NCI-H460 (cell line): ENCODE results near the gene CXCR3. TPM values are rescaled to one million over a fixed set of nuclear protein-coding genes. Genes with fewer than 3 reads are reported as not detected.

Source experiments
- DNase-seq: peaks from one replicate; pipeline ENCODE4 v3.0.0-alpha.2; 2016; ENCODE audit warnings: low read depth; ENCODE audit errors: extremely low read depth
- total RNA-seq: library from RNA; depleted of rRNA; stranded (reverse); fragments of >200 nt; shearing (Covaris generic); gene quantifications from 2 replicates; pipeline ENCODE4 v1.2.3, GENCODE V29; 2014

Gene CXCR3
- total RNA-seq, 1 experiment from 2014 or later = not detected

DNA sequence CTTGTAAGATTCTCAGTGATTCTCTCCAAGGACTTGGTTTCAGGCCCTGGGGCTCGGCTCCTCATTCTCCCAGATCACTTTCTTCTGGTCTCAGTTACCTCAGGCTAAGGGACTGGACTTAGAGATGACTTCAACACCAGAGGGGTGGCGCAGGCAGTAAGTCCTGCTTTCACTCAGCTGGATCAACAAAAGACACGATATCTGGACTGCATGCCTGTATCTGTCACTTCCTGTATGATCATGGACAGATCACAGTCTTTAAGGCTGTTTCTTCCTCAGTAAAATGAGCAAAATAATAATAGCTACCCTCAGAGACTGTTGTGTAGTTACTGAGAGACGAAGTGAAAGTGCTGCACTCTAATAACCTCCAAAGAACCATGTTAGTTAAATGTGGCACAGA lies 19.5 kb upstream of the CXCR3 start:
- no peak for DNase-seq

DNA sequence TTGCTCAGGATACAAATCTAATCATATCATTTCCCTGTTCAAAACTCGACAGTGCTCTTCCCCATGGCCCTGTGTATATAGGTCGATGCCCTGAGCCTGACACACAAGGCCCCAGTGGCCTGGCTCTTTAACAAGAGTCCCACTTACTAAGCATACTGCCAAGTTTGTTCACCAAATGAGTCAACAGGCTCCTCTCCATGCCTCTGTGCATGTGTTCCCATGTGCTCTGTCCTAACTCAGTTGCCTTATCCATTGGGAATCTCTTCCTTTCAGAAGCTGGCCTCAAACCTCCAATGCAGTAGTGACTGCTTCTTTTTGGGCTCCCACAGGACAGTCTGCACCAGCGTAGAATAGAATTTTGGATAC lies 18.9 kb upstream of the CXCR3 start:
- DNase-seq = no peak

DNA sequence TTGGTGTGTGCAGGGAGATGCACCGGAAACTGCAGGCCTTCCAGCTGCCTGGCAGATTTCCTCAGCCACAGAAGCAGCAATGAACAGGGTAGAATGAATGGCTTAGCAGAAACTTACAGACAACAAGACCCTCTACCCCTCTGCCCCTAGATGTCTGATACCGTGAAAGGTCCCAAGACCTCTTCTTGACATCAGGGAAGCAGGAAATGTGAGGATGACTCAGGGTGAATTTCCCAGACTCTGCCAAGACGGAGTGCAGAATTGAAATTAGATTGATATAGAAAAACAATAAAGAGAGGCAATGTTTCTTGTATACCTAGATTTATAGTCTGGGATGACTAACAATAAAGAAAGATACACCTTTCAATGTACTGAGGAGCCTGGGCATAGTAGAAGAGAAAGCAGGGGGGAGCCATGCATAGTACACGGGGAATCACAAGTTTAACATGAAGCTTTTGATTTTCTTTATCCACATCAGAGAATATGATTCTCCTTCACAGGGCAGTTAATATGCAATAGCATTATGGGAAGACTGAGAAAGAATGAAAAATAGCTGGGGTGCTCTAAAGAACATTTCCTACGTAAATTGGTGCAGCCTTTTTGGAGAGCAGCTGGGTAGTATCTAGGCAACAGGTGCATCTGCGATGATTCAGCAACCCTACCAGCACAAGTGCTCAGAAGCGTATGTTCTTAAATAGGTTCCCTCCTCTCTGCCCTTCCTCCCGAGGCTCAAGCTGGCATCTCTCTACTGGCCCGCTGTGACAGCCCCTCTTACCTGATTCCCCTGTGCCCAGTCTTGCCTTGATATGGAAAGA lies 18.3 kb upstream of the CXCR3 start:
- DNase-seq = no peak

DNA sequence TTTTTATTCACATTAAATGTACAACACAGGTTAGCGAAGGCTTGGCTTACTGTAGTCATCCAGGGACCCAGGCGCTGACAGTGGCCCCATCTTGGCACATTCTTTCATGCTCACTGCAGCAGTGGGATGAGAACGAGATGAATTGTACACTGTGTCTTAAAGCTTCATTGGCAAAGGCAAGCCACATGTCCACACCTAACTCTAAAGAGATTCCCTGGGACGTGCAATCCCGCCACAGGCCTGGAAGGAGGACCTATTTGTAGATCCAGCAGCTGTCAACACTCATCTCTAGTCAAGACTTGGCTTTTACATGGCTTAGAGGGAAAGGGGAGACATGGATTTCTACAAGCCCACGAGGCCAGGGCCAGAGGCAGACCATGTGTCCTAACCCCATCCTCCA lies 16.1 kb upstream of the CXCR3 start:
- DNase-seq = no peak

DNA sequence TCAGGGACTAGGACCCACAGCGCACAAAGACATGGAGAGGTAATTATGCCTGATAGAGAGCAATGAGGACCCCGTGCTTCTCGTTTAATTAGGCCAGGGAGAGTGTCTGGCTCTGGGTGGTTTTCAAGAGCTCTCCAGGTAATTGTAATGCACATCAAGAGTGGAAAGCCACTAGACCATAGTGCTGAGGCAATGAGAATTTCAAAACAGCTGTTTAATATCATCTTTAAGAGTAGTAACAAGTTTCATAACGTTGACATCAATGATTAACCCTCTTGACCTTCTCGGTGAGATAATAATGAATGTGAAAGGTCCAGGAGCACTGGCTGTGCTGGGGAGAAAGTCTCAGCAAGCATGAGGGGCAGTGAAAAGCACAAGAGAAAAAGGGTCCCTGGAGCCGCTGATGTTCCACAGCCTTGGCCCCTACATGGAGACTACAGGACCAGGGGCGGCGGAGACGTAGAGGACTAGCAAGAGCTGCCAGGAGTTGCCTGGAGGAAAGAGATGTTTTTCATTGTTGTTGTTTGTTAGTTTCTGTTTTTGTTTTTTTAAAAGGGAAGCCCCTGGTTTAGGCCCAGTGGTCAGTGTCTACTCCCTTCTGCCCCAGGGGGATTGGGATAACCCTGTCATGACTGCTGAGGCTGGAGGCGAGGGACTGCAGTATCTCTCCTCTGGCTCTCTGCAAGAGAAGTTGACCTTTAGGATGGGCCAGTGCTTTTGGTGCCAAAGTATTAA lies 14.8 kb upstream of the CXCR3 start:
- no peak for DNase-seq

DNA sequence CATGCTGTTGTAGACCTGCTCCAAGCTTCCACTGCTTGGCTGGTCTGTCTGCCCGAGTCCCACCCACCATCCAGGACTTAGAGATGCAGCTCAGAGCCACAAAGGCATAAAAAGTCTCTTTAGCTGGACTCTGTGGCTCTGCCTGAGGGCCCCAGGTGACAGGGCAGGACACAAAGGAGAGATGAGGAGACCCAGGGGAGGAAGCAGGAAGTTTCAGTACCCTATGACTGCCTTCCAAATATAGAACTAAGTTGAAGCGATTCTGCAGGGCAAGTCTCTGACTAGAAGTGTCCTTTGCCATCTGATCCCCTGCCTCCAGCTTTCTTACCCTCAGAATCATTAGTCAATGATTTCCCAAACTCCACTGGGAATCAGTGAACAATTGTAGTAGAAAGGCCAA lies 11.2 kb upstream of the CXCR3 start:
- DNase-seq = no peak

DNA sequence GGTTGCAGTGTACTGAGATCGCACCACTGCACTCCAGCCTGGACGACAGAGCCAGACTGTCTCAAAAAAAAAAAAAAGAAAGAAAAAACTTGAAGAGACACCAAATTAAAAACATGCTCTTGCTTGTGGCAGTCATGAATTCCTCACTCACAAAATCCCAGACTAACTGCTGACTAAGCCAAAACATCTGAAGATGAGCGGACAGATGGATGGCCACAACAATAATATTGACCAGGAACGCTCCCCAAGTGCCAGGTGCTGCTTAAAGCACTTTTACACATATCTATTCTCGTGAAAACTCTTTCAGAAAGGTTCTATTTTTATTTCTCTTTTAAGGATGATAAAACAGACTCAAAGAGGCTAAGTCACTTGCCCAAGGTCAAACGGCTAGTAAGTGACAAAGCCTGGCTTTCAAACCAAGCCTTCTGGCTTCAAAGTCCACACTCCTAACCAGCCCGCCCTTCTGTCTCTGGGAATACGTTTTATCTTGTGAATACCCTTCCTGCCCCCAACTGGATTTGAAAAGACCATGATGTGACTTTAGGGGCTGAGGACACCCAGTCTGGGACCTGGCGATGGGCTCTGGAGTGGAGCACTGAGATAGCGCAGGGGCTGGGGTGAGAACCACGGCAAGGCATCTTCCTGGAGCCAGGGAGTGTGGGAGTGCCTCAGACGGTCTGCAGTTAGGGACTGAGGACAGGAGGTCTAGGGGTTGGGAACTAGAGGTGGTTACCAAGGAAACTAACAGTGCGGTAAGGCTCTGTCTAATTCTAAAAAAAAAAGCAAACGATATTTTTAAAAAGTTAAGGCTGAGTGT lies 9.5 kb upstream of the CXCR3 start:
- no peak for DNase-seq

DNA sequence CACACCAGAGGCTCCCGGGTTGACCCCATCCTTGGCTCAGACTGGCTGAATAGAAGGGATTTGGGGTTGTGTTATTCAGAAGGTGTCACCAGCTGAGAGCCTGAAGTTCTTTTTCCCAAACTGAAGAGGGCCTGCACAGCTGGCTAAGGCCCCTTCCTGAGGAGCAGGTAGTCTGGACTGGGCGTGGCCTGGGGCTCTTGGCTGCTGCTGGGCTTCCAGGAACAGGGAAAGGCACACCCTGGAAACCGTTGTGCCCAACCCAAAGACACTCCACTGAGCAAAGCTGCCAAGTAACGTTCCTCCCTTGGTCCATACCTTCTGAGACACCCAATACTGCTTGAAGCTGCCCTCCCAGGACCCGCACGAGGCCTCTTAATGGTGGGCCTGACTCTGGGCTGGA lies 8.3 kb upstream of the CXCR3 start:
- no peak for DNase-seq

DNA sequence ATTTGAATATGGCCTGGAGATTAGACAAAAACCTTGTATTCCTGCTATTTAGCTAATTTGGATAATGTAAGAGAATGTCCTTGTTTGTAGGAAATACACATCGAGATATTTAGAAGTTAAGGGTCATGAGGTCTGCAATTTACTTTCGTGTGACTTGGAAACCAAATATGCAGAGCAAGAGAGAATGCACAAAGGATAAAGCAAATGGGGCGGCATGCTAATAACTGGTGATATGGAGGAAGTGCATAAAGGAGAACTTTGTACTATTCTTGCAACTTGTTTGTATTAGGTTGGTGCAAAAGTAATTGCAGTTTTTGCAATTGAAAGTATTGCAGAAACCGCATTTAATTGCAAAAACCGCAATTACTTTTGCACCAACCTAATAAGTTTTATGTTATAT lies 7.2 kb upstream of the CXCR3 start:
- no peak for DNase-seq

DNA sequence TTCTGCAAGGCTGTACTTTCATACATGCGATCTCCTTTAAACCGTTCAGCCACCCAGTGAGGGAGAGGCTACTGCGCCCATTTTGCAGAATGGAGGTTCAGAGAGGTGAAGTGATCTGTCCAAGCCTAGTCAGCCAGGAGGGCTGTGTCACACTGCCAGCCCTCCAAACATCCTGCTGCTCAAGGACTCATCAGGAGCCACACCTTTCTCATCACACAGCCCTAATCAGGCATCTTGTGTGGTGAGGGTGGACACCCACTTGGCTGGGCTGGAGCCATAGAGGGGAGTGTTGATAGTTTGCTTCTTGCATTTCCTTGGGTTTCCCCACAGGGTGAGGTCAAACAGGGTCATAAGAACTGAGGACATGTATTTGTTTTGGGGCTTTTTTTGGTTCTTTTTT lies 5.4 kb upstream of the CXCR3 start:
- DNase-seq = no peak

DNA sequence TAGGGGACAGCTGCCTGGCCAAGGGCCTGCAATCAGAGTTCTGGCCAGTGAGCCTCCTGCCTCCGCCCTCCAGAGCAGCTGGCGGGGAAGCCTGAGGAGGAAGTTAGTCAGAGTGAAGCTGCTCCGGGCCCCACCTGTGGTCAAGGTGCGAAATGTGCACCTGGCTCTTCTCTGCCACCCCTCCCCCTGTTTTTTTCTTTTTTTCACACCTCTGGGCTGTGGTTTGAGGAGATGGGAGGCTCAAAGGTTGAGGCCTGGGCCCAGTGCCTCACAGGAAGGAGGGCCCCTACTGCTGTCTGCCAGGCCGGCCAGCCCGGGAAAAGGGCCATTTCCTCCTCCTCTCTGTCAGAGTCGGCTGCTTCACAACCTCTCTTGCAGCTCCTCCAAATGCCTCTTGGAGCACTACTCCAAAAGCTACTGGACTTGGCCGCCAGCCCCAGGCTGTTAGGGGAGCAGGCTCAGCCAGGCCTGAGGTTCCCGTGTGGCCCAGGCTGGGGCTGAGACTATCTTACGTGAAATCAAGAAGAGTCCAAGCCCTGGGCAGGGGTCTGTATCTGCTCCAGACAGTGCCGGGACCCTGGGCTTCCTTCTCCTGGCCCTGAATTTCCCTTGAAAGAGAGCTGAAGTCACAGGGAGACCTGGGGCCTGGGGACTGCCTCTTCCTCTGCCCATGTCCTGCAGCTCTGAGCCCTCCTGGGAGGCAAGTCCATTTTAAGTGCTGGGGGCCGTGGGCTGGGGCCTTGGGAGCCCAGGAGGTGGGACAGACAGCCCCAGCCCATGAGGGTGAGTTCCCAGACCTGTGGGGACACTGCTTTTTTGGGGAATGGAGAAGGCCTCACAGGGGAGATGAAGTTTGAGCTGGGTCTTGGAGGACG lies 4.5 kb upstream of the CXCR3 start:
- peak; percentile 6 for DNase-seq

DNA sequence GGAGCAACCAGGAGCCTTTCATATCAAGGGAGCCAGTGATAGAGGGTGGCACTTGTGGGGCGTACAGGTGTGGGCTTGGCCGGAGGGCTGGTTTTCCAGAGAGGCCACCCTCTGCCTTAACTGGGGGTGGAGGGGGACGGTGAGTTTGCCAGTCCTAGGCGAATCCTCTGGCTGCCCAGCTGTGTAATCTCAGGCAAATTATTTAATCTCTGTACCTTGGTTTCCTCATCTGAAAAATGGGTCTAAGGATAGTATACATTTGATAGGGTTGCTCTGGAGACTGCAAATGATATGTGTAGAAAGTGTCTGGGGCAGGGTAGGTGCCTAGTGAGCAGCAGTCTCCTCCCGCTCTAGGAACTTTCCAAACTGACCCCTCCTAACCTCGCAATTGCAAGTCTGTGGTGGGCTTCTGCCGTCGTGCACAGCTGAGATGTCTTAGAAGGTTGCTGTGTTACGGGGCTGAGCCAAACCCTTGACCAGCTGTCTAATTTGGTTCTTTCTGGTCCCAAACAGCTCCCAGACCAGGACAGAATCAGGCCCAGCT lies 3.8 kb upstream of the CXCR3 start:
- DNase-seq = no peak

DNA sequence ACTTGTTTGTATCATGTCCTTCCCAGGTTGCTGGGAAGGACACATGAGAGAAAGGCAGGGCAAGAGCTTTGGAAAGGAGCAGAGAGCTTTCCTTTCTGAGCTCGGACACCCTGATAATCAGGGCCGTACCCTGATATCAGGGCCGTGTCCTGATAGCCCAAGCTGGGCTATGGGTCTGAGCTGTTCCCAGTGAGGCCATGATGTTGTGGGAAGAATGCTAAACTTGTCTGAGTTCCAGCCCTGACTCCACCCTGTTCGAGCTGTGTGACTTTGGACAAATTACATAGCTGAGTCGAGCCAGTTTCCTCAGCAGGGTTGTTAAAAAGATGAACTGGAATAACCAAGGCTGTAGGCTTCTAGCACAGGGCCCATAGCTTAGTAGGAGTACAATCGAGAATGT lies 3.3 kb upstream of the CXCR3 start:
- no peak for DNase-seq

DNA sequence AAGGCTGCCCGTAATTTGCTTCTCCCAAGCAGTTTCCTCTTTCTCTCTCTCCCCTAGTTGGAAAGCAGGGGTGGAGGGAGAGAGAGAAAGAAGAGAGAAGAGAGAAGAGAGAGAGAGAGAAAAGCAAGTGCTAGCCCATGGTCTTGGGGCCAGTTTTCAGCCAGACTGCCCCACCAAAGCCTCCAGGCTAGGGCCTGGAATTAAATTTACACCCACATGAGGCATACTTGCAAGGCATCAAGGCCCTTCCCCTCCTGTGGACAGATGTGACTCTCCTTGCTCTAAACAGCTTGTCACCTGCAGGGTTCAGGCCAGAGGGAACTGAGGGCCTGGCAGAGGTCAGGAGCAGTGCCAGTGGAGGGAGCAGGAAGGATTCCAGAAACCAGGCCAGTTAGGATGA lies 1.7 kb upstream of the CXCR3 start:
- no peak for DNase-seq

DNA sequence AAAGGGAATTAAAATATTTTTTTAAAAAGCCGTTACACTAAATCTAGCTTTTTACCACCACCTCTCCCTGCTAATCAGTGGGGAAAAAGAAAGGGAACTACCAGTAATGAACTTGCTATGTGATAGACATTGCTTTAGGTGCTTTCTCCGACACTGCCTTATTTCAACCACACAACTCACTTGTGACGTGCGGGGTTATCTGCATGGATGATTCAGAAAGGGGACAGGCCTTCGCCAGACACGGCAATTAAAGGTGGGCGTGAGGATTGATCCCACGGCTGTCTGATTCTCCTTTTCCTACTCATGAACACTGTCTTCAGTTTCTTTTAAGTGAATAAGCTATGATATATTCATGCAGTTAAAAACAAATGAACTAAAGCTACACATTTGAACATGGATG lies 882 bp upstream of the CXCR3 start:
- DNase-seq = no peak

DNA sequence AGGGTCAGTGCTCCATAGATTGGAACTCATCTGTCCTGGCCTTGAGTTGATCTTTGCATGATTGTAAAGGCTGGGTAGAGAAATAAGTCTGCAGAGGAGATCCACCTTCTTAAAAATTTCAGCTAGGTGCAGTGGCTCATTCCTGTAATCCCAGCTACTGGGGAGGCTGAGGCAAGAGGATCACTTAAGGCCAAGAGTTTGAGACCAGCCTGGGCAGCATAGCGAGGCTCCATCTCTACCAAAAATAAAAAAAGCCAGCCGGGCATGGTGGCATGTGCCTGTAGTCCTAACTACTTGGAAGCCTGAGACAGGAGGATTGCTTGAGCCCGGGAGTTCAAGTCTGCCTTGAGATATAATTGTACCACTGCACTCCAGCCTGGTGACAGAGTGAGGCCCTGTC lies 476 bp upstream of the CXCR3 start:
- DNase-seq = no peak

DNA sequence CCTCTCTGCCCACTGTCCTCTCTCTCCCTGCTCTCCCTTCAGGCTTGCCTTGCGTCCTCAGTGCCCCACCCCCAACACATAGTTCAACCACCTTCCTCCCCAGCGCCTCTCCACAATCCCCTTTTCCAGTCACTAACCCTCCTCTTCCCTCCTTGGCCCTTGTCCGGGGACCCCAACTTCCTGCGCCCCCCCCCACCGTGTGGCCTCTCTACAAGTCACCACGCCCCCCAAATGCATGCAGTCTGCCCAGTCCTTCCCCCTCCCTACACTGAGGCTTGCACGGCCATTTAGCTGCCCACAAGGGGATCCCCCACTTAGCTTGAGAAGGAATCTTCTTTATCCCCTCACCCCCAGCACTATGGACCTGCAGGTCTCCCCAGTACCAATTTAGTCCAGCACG lies 569 bp downstream of the CXCR3 start:
- no peak for DNase-seq

DNA sequence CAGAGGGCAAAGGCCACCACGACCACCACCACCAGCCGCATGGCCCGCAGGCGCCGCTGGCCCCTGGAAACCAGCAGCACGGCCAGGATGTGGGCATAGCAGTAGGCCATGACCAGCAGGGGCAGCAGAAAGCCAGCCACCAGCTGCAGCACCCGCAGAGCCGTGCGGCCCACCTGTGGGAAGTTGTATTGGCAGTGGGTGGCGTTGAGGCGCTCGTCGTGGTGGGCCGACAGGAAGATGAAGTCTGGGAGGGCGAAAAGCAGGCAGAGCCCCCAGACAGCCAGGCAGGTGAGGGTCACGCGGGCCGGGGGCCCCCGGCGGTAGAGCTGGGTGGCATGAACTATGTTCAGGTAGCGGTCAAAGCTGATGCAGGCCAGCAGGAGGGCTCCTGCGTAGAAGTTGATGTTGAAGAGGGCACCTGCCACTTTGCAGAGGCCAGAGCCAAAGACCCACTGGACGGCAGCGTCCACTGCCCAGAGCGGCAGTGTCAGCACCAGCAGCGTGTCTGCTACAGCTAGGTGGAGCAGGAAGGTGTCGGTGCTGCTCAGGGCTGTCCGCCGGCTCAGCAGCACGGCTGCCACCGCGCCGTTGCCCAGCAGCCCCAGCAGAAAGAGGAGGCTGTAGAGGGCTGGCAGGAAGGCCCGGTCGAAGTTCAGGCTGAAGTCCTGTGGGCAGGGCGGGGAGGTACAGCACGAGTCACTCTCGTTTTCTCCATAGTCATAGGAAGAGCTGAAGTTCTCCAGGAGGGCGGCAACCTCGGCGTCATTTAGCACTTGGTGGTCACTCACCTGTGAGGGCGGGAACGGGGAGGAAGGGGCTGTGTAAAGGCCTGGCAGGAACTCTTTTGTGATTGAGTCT lies 1.4 kb downstream of the CXCR3 start:
- DNase-seq = no peak

DNA sequence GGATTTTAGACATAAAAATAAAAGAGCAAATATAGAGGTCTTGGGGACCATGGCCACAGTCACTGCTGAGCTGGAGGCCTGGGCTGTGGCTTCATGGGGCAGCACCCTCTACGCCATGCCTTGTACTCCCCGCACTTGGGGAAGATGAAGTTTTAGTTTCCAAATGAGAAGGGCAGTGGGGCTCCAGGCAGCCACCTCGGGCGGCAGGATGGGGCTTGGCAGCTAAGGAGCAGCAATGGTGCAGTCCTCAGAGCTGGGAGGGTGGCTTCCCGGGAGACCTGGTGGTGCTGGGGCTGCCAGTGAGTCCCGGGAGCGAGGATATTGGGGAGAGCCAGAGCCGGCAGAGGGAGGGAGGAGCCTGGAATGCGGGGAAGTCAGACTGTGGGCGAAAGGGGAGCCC lies 2.4 kb downstream of the CXCR3 start:
- no peak for DNase-seq
